Measurements from ENCODE around the gene ACTL6B. TPM values are rescaled to one million over a fixed set of nuclear protein-coding genes. Genes with fewer than 3 reads are reported as not detected.

ACTL6B gene
- total and polyA plus RNA-seq, 9 of the 15 experiments (the other 6 are each of a cell fraction or from before 2014, with no cell fraction given), result not detected

DNA sequence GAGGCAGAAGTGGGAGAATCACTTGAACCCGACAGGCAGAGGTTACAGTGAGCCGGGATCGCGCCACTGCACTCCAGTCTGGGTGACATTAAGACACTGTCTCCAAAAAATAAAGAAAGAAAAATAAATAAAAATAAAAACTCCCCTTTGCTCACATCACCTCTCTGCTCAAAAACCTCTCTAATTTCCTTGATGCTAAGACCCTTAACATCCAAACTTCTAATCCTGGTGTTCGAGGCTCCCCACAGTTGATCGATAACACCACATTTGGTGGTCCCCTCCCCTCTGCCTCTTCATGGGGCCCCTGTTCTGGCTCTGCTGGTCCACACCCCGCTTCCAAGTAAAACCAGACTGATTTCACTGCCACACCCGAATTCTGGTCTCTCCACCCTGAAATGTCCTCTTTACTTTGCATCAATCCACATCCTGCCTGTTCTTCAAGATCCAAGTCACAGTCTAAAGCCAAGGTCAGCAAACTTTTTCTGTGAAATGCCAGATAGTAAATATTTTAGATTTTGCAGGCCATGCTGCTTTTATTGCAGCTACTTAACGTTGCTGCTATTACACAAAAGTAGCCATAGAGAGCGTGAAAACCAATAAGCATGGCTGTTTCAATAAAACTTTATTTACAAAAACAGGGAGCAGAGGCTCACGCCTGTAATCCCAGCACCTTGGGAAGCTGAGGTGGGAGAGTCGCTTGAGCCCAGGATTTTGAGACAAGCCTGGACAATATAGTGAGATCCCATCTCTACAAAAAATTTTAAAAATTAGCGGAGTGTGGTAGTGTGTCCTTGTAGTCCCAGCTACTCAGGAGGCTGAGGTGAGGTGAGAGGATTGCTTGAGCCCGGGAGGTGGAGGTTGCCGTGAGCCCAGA, 32.1 kb downstream of the ACTL6B start (continued):
- TF ChIP-seq THAP12 (CRISPR knock-in tag; IDR thresholded peaks at IDR 0.05), result no peak
- TF ChIP-seq MYC (IDR thresholded peaks at IDR 0.05; ENCODE audit: low read depth, low read length), result peak; percentile 50; the same call in 1 of the 2 replicates
- TF ChIP-seq MYC (CRISPR knock-in tag; IDR thresholded peaks at IDR 0.05; ENCODE audit: borderline replicate concordance, low read depth), result no peak
- TF ChIP-seq ZNF121 (CRISPR knock-in tag; conservative IDR thresholded peaks at IDR 0.05), result peak; percentile 88
- TF ChIP-seq CCNT2 (IDR thresholded peaks at IDR 0.05; ENCODE audit: borderline replicate concordance, extremely low read depth, insufficient read length, low read depth, low read length), result no peak
- no peak for TF ChIP-seq ZNF263 (CRISPR knock-in tag; IDR thresholded peaks at IDR 0.05; ENCODE audit: borderline replicate concordance)

DNA sequence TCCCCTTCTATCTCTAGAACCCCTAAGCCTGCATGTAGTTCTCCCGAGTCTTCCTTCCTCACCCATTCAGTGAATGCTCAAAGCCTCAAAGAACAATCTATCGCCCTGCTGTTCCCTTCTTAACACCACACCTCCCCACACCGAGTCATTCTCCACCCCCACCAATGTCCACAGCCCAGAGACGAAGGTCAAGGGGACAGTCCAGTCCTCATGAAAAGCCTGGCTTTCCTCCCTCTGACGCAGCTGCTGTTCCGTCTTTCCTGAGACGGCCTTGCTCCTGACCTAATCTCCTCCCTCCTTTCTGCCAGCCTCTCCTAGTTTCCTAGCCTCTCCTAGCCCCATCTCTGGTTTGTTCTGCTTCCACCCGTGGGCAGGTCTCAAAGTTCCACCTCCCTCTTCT, 34.7 kb downstream of the ACTL6B start:
- FAIRE-seq (no peak), DNase-seq (ENCODE audit: extremely low read depth in 1 of 4, low spot score in 3 of 4) (no peak), ATAC-seq (no peak; the same call in 2 of the 3 replicates)
- no peaks in the 10 kb centered on the region for H4K20me1 ChIP-seq (replicated peaks; ENCODE audit: control insufficient read depth, insufficient read depth, low read length)
- CTCF ChIA-PET (ENCODE audit: low intra/inter-chr PET ratio), result no interaction called here
- no peak overlapping the region; the same call in 2 of the 3 replicates for H3K27ac ChIP-seq (ENCODE audit: extremely low read depth, low read depth, low read length)
- POLR2A ChIA-PET, result interaction anchor here (0.6 to 7.0 kb wide), 2 partner anchors 7 to 178 kb away, joined by 3 to 54 read pairs; partner anchors contain the start of gene MOSPD3
- WGBS (ENCODE audit: insufficient coverage, low coverage, missing lambda C conversion rate), result 69% methylated on average over 8 of the region's 8 CpGs
- H3K4me2 ChIP-seq (ENCODE audit: insufficient read depth, low read length), result no peak overlapping the region
- peaks cover 6% of the 10 kb centered on the region; the same call in 2 of the 3 replicates for H3K79me2 ChIP-seq (ENCODE audit: control insufficient read depth, insufficient read depth, low read length)
- no peaks in the 10 kb centered on the region for H3K27me3 ChIP-seq (ENCODE audit: control insufficient read depth in 2 of 2, insufficient read depth in 2 of 2, low read length in 2 of 2)
- H2AFZ ChIP-seq (ENCODE audit: low read depth, low read length), result no peak overlapping the region
- no TSS peak for BruUV-seq (replicated peaks)
- H3K9me1 ChIP-seq (ENCODE audit: control insufficient read depth, insufficient read depth, low read length), result no peaks in the 10 kb centered on the region
- H3K36me3 ChIP-seq (ENCODE audit: control insufficient read depth, insufficient read depth, low read length), result peaks cover 35% of the 10 kb centered on the region
- TF ChIP-seq SUPT5H (IDR thresholded peaks at IDR 0.05) (peak; percentile 36; the same call in 1 of the 2 replicates), AFF1 (IDR thresholded peaks at IDR 0.05; ENCODE audit: low read depth in 1 of 2, partially characterized antibody in 2 of 2) (no peak)
- TF ChIP-seq, protein P1, sequence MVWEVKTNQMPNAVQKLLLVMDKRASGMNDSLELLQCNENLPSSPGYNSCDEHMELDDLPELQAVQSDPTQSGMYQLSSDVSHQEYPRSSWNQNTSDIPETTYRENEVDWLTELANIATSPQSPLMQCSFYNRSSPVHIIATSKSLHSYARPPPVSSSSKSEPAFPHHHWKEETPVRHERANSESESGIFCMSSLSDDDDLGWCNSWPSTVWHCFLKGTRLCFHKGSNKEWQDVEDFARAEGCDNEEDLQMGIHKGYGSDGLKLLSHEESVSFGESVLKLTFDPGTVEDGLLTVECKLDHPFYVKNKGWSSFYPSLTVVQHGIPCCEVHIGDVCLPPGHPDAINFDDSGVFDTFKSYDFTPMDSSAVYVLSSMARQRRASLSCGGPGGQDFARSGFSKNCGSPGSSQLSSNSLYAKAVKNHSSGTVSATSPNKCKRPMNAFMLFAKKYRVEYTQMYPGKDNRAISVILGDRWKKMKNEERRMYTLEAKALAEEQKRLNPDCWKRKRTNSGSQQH (CRISPR knock-in tag; IDR thresholded peaks at IDR 0.05), result 0 out of 2 replicates have a peak, but pooled peaks have one; percentile 36
- H3K4me1 ChIP-seq (replicated peaks in 1 of 2; ENCODE audit: control insufficient read depth in 2 of 2, insufficient read depth in 2 of 2, low read length in 2 of 2), result peaks cover 10 to 24% of the 10 kb centered on the region in 2 experiments; a peak in 4 of 5 replicates
- H3K9me3 ChIP-seq (replicated peaks; ENCODE audit: control insufficient read depth, insufficient read depth, low read depth, low read length), result no peaks in the 10 kb centered on the region
- no peak overlapping the region for H3K4me3 ChIP-seq
- intact Hi-C loops (cut with micrococcal nuclease) (no loop called here), in situ Hi-C loops (cut with MboI) (no loop called here)
- peak overlapping the region in 1 of 2 experiments; percentile 2; a peak in 1 of 4 replicates for H3K9ac ChIP-seq (ENCODE audit: insufficient read depth in 1 of 2, low read depth in 2 of 2, low read length in 2 of 2)

Measured in K562 (cell line).